RWPE1 (cell line): ENCODE data around the gene ATIC.

Source experiments
- CTCF ChIA-PET: fragments of 350-600 bp; sonication (Branson Sonifier 250); formaldehyde crosslinking; extraction: SDS; loops from one replicate; lab custom pipeline; 2021; lab: Yijun Ruan, JAX
- POLR2A ChIA-PET: fragments of 400-600 bp; formaldehyde crosslinking; extraction: SDS; loops from one replicate; lab custom pipeline; 2020; ENCODE audit warnings: antibody characterized with exemption; ENCODE audit not compliant: low non-redundant PET; lab: Yijun Ruan, JAX
- DNase-seq: peaks from one replicate; pipeline ENCODE4 v3.0.0; 2012; ENCODE audit warnings: low spot score
- H3K27ac ChIP-seq: fragments of 450-650 bp; 2 replicates; pipeline ENCODE4 v1.5.1; 2017
- TF ChIP-seq, protein P1 (sequence below): fragments of 450-650 bp; conservative IDR thresholded peaks from 2 replicates; pipeline ENCODE4 v1.5.1; 2017; ENCODE audit warnings: low read depth, mild to moderate bottlenecking

The ATIC gene

DNA sequence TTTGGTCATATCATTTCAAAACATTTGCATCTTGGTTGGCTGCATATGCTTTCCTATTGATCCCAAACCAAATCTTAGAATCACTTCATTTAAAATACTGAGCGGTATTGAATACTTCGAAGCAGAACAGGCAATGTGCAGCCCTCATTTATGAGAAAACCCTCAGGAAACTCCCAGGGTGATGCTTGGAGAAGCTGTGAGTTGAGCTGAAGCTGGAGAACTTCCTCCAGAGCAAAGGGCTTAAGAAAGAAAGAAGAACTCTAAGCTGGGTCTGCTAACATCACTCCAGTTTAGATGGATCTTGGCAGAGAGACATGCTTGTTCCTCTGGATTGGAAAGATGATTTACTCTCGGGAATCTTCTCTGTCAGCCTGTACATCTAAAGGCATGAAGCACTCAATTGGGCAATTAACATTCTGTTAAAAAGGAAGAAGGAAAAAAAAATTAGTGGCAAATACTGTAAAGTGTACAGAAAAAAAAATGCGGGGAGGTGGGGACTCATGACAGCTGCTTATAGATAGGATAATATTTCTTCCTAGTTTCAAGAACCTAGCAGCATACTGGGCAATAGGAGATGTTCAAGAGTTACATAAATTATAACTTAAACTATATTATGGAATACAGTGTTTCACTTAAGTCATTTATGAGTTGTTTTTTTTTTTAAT is 49.5 kb downstream of the ATIC start:
- ChIA-PET POLR2A (no interaction called here), CTCF (no interaction called here)
- TF ChIP-seq, protein P1, sequence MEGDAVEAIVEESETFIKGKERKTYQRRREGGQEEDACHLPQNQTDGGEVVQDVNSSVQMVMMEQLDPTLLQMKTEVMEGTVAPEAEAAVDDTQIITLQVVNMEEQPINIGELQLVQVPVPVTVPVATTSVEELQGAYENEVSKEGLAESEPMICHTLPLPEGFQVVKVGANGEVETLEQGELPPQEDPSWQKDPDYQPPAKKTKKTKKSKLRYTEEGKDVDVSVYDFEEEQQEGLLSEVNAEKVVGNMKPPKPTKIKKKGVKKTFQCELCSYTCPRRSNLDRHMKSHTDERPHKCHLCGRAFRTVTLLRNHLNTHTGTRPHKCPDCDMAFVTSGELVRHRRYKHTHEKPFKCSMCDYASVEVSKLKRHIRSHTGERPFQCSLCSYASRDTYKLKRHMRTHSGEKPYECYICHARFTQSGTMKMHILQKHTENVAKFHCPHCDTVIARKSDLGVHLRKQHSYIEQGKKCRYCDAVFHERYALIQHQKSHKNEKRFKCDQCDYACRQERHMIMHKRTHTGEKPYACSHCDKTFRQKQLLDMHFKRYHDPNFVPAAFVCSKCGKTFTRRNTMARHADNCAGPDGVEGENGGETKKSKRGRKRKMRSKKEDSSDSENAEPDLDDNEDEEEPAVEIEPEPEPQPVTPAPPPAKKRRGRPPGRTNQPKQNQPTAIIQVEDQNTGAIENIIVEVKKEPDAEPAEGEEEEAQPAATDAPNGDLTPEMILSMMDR, result no peak
- no peak overlapping the region for H3K27ac ChIP-seq
- no peak for DNase-seq

DNA sequence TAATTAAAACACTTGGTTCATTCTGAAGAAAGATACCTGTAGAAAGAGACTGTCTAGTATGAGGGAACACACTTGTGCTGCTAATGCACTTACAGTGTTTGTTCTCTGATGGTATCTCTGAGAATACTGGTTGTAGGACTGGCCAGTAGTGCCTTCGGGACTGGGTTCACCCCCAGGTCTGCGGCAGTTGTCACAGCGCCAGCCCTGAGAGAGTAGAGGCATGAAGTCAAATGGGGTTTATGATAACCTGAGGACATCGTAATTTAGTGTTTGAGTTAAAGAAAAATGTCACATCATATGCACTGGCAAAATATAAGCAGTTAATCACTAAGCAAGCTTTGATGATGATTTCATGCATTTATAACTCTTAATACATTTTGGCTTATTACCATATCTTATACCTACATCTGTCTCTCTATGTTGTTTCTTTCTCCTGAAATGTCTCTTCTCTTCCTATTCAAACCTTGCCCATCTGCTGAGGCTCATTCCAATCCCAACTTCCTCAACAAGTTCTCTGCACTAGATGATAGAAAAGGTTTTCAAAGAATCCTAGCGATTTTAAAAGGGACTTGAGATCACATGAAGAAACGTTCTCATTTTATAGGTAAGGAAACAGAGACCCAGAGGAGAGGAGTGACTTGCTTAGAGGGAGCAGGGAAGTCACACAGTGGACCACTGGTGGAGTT is 50.2 kb downstream of the ATIC start:
- peak overlapping the region; percentile 20; the same call in 1 of the 2 replicates for H3K27ac ChIP-seq
- ChIA-PET CTCF (no interaction called here), POLR2A (no interaction called here)
- no peak for DNase-seq
- TF ChIP-seq, protein P1, result no peak

DNA sequence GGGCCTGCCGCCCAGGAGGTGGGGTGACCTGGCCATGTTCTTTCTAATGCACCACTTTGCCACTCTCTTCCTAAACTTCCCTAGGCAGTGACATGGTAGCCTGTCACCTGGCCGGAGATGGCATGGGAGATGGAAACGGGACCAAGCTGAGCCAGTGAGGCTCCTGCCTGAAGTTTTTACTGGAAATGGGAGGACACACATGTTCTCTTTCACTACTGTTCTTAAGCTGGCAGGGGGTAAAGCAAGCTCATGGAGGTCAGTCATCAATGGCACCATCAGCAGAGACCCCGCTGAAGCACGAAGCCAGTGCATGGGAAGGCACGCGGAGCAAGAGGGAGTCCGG is 50.7 kb downstream of the ATIC start:
- H3K27ac ChIP-seq, result peak overlapping the region; percentile 20; the same call in 1 of the 2 replicates
- ChIA-PET POLR2A (no interaction called here), CTCF (no interaction called here)
- TF ChIP-seq, protein P1, result no peak
- no peak for DNase-seq

DNA sequence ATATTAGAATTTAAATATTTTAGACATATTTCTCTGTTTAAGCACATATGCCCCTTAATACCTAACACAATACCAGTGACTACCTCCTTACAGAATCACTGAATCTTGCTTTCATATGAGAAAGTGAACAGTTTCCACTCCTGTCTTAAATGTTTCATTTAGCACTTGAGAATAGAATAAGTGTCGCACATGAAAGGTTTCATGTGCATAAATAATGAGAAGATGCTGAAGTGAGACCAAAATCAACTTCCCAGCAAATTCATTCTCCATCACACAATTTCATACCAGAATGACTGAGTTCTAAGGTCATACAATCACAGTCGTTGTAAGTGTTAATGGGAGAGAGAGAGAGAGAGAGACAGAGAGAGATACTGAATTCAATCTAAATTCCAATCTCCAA is 51.2 kb downstream of the ATIC start:
- TF ChIP-seq, protein P1, result no peak
- no peak overlapping the region for H3K27ac ChIP-seq
- DNase-seq, result no peak
- ChIA-PET CTCF (no interaction called here), POLR2A (no interaction called here)

DNA sequence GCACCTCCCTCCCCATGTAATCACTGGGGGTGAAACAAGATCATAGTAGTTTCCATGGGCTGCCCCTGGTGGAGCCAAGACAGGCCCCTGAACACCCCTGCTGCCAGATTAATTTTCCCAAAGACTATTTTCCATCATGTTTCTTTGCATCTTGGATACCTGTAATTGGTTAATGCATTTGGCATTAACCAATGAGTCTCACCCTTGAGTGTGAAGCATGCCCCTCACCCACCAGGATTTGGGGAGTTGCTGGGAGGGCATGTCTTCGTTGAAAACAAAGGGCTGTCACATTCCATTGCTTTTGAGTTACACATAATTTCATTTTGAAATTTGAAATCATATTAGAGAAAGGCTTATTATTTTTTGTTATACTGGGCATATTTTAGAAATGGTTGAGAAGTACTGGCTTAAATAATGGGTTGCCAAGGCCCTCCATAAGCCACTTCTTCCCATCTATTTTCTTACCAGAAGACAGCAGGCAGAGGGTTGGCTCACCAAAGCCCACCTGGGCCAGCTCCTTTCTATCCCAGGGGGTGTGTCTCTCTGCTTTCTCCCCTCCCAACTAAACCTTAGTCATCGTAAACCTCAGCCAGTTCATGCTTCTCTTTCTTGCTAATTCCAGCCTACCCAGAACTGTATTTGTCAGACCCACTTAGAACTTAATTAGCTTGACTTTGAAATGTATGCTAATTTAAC is 51.8 kb downstream of the ATIC start:
- CTCF ChIA-PET, result interaction anchor here (0.6 kb wide), 1 partner anchor 34 kb away, joined by 3 read pairs; no protein-coding TSS in a partner anchor
- DNase-seq, result no peak
- POLR2A ChIA-PET, result no interaction called here
- TF ChIP-seq, protein P1, result no peak
- no peak overlapping the region for H3K27ac ChIP-seq
